Adrenal gland (tissue), 12 donors: ENCODE data around the gene ANXA4. TPM values are rescaled to one million over a fixed set of nuclear protein-coding genes. Genes with fewer than 3 reads are reported as not detected.
A peak's percentile ranks its signal among the peaks of the same experiment; 100 is the strongest.
"Not testable (repeated sequence)": the region's sequence is repeated elsewhere in the genome, so short reads cannot be mapped to it uniquely, and the experiment has no call there.

Experiments used
- DNase-seq, 7 donors: peaks; one replicate each; pipeline ENCODE4 v3.0.0-alpha.2; 2019 to 2020
- H3K27ac ChIP-seq, 5 donors: fragments of 200-600 bp; sonication (generic) in 4 of 5; 1 replicate in 3 of 5; 2 replicates in 2 of 5; pipeline versions ENCODE4 v1.5.1 to v1.8.0; 2016 to 2020; ENCODE audit warnings: mild to moderate bottlenecking in 1 of 5
- H3K27me3 ChIP-seq: fragments of 200-600 bp; 2 replicates; pipeline ENCODE4 v1.8.0; 2021
- H3K36me3 ChIP-seq, 2 donors: fragments of 200-600 bp; replicated peaks in 1 of 2; 1 replicate in 1 of 2; 2 replicates in 1 of 2; pipeline versions ENCODE4 v1.5.1 to v1.8.0; 2018 to 2022
- H3K4me1 ChIP-seq, 2 donors: fragments of 200-600 bp; replicated peaks in 1 of 2; 1 replicate in 1 of 2; 2 replicates in 1 of 2; pipeline versions ENCODE4 v1.5.1 to v1.8.0; 2018 to 2021
- H3K4me3 ChIP-seq, 4 donors: fragments of 200-600 bp; sonication (generic) in 3 of 4; one replicate each; pipeline ENCODE4 v1.5.1; 2016 to 2018
- H3K9me3 ChIP-seq, 3 donors: fragments of 200-600 bp; sonication (generic) in 1 of 3; replicated peaks in 1 of 3; 1 replicate in 2 of 3; 2 replicates in 1 of 3; pipeline versions ENCODE4 v1.5.1 to v1.8.0; 2016 to 2021
- CTCF ChIP-seq, 6 experiments: fragments of 450-650 bp in 4 of 6; fragments of 200-600 bp in 2 of 6; sonication (generic) in 1 of 6; IDR thresholded peaks; 1 replicate in 5 of 6; 2 replicates in 1 of 6; pipeline versions ENCODE4 v1.5.1 to v1.8.0; 2016 to 2021; ENCODE audit warnings: antibody characterized with exemption in 6 of 6, mild to moderate bottlenecking in 2 of 6, moderate library complexity in 1 of 6
- POLR2A ChIP-seq, 2 donors: fragments of 450-650 bp; IDR thresholded peaks; one replicate each; pipeline ENCODE4 v1.6.1; 2017; ENCODE audit warnings: antibody characterized with exemption in 2 of 2, mild to moderate bottlenecking in 2 of 2, moderate library complexity in 1 of 2
- WGBS, 4 donors: extraction: QIAGEN DNeasy Blood & Tissue Kit in 2 of 4; methylation state at CpG; one replicate each; pipeline versions ENCODE4 v1.1.5 to v1.1.7; 2013 to 2017; 5-methylcytosine and 5-hydroxymethylcytosine counted together
- intact Hi-C, 2 donors: fragments of 100-400 bp; cut with DNase I; formaldehyde crosslinking; loops; one replicate each; pipeline versions ENCODE4 v1.14.1 to v1.15.0; 2022 to 2023
- polyA plus RNA-seq, 3 donors: library from polyadenylated mRNA; stranded (reverse); fragments of 200-250 nt in 2 of 3; fragments of 350-450 nt in 1 of 3; fragmentation: Illumina TruSeq in 1 of 3; extraction: RNeasy Lipid Tissue Mini Kit (QIAGEN cat#74804) in 1 of 3; gene quantifications; one replicate each; pipeline ENCODE4 v1.2.3, GENCODE V29; 2013 to 2014
- total RNA-seq, 9 donors: library from RNA; depleted of rRNA in 4 of 9; stranded (reverse); fragments of >200 nt in 4 of 9; fragments of 120-200 nt in 1 of 9; fragmentation: NEBNext Ultra II Directional in 1 of 9; extraction: Animal tissue kit (Norgen Biotek cat#: 25700) in 1 of 9; gene quantifications; one replicate each; pipeline versions ENCODE4 v1.1.0 to v1.2.4, GENCODE V29; 2013 to 2023
- donor health status: healthy with polysubstance abuse.
- donor health status: Bipolar disorder and iron deficiency.
- donor health status: DM: yes; HTN: yes; CAD: no.
- donor health status: DM: no; HTN: no; CAD: no.
- donor health status: DM: no; HTN: no; CAD: no.
- donor health status: DM: yes; HTN: yes; CAD: no.

ANXA4 gene
- total and polyA plus RNA-seq, 12 donors = 20.6 to 57.4 (median 33.1) TPM

GRCh38 chr2:69754633-69755032 lies 12.7 kb downstream of the ANXA4 start:
- no peak overlapping the region for H3K4me3 ChIP-seq
- 76 to 89% (median 83%) methylated on average over 1 of the region's 1 CpG for WGBS, 4 donors

GRCh38 chr2:69755862-69756467 lies 14.0 kb downstream of the ANXA4 start:
- intact Hi-C loops = no loop called here
- Histone ChIP-seq H3K27me3 (no peaks in the 10 kb centered on the region), H3K9me3 (no peaks in the 10 kb centered on the region), H3K27ac (no peak overlapping the region), H3K36me3 (no peaks in the 10 kb centered on the region), H3K4me1 (peaks cover 0 to 9% of the 10 kb centered on the region in 2 donors), H3K4me3 (no peak overlapping the region)
- TF ChIP-seq CTCF (IDR thresholded peaks at IDR 0.05) = no peak
- TF ChIP-seq POLR2A (IDR thresholded peaks at IDR 0.05) = no peak
- 46 to 54% (median 48%) methylated on average over 2 of the region's 2 CpGs for WGBS, 4 donors
- no peak for DNase-seq

More at GRCh38 chr2:69754633-69755032, 12.7 kb downstream of the ANXA4 start:
- intact Hi-C loops = no loop called here
- TF ChIP-seq CTCF (IDR thresholded peaks at IDR 0.05) (no peak), POLR2A (IDR thresholded peaks at IDR 0.05) (no peak)
- Histone ChIP-seq H3K9me3 (no peaks in the 10 kb centered on the region), H3K36me3 (no peaks in the 10 kb centered on the region), H3K4me1 (peaks cover 0 to 9% of the 10 kb centered on the region in 2 donors), H3K27ac (no peak overlapping the region), H3K27me3 (no peaks in the 10 kb centered on the region)
- DNase-seq = no peak

DNA sequence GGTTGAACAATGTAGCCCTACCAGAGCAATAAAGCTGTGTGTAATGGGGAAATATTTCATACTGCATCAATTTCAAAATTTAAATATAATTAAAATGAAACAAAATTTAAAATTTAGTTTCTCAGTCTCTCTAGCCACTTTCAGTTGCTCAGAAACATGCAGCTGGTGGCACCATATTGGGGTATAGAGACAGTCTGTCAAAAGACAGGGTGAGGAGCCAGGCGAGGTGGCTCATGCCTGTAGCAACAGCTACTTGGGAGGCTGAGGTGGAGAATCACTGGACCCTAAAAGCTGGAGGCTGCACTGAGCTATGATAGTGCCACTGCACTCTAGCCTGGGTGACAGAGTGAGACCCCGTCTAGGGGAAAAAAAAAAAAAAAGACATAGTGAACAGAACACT lies 20.1 kb downstream of the ANXA4 start:
- Histone ChIP-seq H3K36me3 (no peaks in the 10 kb centered on the region), H3K27ac (no peak overlapping the region), H3K27me3 (no peaks in the 10 kb centered on the region), H3K4me3 (no peak overlapping the region), H3K9me3 (no peaks in the 10 kb centered on the region), H3K4me1 (no peaks in the 10 kb centered on the region)
- TF ChIP-seq CTCF (IDR thresholded peaks at IDR 0.05) (no peak), POLR2A (IDR thresholded peaks at IDR 0.05) (no peak)
- intact Hi-C loops = no loop called here
- WGBS, 4 donors = 95 to 100% (median 99%) methylated on average over 2 of the region's 2 CpGs
- DNase-seq = no peak

DNA sequence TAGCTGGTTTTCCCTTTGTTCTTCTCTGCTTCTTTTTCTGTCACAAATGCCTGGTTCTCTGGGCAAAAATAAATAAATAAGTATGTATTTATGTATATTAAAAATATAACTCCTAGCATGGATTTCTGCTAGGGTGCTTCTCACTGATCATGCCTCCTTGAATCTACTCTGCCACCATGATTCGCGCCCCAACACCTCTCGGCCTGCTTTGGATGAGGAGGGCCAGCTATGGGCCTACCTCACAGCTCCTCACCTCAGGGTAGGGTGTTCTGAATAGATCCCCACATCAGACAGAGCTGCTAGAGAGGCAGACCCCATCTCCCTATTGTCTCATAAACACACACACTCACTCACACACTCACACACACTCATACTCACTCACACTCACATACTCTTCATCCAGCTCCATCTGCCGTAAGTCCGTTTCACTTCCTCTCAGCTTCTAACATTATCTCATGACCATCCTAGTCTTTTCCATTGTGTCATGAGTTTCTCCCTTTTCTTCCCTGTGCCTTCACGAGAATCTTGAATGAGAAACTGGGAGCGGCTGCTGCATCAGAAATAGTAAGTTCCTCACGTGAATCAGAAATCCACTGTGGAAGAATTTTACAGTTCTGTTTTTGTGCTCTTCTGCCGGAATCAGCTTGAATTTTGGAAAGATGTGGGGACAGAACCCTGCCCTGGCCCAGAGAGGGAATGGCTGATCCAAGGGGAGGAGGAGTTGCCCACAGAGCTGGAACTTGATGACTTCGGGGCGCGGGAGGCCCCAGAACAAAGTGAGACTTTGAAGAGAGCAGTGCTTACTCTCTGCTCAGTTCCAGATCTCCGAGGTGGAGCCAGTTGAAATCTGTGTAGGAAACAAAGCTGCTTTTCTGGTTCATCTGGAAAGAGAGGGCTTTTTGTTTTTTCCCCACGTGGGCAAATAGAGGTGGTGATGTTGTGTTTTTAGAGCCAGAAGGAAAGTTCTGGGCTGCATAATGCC lies 20.9 kb downstream of the ANXA4 start:
- peak in 1 of 7 donors; percentile 15 for DNase-seq
- WGBS, 4 donors = 79 to 90% (median 86%) methylated on average over 14 of the region's 14 CpGs
- TF ChIP-seq CTCF (IDR thresholded peaks at IDR 0.05) (no peak), POLR2A (IDR thresholded peaks at IDR 0.05) (no peak)
- H3K27me3 ChIP-seq = no peaks in the 10 kb centered on the region
- no peaks in the 10 kb centered on the region for H3K36me3 ChIP-seq
- H3K4me3 ChIP-seq = no peak overlapping the region
- H3K9me3 ChIP-seq = no peaks in the 10 kb centered on the region
- H3K4me1 ChIP-seq = no peaks in the 10 kb centered on the region
- peak overlapping the region in 2 of 5 donors; percentile 50 to 74 for H3K27ac ChIP-seq
- intact Hi-C loops = no loop called here

DNA sequence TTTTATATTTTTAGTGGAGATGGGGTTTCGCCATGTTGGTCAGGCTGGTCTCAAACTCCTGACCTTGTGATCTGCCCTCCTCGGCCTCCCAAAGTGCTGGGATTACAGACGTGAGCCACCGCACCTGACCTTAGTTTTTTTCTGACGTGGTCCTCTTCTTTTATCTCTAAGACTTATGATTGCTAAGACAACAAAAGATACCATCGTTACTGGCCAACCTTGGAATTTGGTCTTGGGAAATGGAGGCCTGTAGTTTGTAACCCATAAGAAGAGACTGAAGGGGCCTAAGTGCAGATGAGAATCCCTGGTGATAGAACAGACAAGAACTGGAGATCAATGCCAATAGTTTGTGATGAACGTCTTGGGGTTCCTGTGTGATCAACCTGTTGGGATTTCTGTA lies 21.9 kb downstream of the ANXA4 start:
- H3K4me3 ChIP-seq, H3K9me3 ChIP-seq, DNase-seq, H3K4me1 ChIP-seq, H3K27me3 ChIP-seq, H3K36me3 ChIP-seq, H3K27ac ChIP-seq, intact Hi-C loops: not testable (repeated sequence)
- 85 to 97% (median 91%) methylated on average over 7 of the region's 7 CpGs for WGBS, 4 donors
